ENCODE data around the gene PTBP3.

The PTBP3 gene

DNA sequence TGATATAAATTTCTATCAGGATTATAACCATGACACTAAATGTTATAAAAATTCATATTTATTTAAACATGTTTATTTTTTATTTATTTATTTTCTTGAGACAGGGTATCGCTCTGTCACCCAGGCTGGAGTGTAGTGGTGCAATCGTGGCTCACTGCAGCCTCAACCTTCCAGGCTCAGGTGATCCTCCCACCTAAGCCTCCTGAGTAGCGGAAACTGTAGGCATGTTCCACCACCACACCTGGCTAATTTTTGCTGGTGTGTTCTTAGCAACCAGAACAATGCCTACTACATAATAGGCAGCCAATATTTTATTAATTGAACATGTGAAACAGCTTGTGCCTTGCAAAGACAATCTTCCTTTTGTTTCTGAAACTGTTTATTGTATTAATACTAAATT is 6.5 kb upstream of the PTBP3 start:
- Mint-ChIP-seq H3K27ac (no peak overlapping the region), H3K27me3 (no peaks in the 10 kb centered on the region), H3K4me1 (ENCODE audit: low read depth) (peaks cover 1% of the 10 kb centered on the region), H3K4me3 (no peak overlapping the region), H3K9me3 (ENCODE audit: low read depth) (no peaks in the 10 kb centered on the region), H3K36me3 (no peaks in the 10 kb centered on the region)

DNA sequence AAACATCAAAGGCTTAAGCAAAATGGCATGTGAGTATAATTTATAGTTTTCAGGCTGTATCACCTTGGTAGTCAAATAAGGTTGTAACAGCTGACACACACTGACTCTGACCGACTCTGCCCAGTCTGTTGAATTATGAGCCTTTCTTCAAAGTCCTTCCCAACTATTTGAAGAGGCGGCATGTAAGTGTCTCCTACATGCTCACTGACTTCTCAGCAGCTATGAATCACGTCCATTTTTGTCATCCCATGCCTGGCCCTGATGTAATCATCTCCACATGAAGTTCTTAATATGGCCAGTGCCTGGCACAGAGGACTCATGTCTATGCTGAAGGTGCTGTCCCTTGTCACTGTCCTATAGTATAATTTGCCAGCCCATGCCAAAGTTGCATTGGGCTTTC is 5.1 kb upstream of the PTBP3 start:
- H3K4me3 Mint-ChIP-seq, result no peak overlapping the region
- no peaks in the 10 kb centered on the region for H3K27me3 Mint-ChIP-seq
- no peak overlapping the region for H3K27ac Mint-ChIP-seq
- H3K9me3 Mint-ChIP-seq (ENCODE audit: low read depth), result no peaks in the 10 kb centered on the region
- H3K36me3 Mint-ChIP-seq, result no peaks in the 10 kb centered on the region
- H3K4me1 Mint-ChIP-seq (ENCODE audit: low read depth), result peaks cover 10% of the 10 kb centered on the region

DNA sequence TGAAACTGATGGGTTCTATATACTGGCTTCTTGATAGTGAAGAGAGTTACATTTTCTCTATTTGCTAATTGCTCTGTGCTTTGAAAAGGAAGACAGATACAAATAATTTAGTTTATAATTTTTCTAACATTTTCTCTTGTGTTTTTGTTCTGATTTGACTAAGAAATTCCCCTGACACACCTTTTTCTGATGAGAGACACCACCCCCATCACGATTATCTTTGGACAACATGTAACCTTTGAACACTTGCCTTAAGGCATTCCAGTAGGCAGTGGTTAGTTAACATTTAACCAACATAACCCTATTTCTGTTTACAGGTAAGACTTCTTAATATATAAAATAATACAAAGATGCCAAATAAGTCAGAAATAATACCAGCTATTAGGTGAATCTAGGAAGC is 4.1 kb upstream of the PTBP3 start:
- Mint-ChIP-seq H3K9me3 (ENCODE audit: low read depth) (no peaks in the 10 kb centered on the region), H3K27ac (no peak overlapping the region), H3K4me1 (ENCODE audit: low read depth) (peaks cover 10% of the 10 kb centered on the region), H3K4me3 (no peak overlapping the region), H3K27me3 (no peaks in the 10 kb centered on the region), H3K36me3 (no peaks in the 10 kb centered on the region)

DNA sequence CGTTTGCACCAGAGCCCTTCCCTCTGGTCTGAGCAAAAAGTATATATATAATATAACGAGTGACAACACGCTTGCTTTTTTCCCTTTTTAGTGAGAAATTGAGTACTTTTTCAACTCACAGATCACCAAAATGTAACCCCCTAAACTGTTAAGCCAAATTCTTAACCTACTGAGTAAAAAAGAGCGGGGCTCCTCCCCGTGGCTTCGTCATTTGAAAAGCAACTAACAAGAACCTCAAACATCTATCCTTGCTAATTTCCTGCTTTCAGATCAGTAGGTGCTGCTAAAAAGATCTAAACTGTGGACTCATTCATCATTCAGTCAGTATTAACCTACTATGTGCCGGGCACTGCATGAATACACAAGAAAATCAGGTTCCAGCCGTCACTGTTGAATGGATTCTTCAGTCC is 1.0 kb upstream of the PTBP3 start:
- no peaks in the 10 kb centered on the region for H3K36me3 Mint-ChIP-seq
- H3K4me3 Mint-ChIP-seq, result peak overlapping the region; percentile 95
- peaks cover 35% of the 10 kb centered on the region for H3K4me1 Mint-ChIP-seq (ENCODE audit: low read depth)
- H3K27ac Mint-ChIP-seq, result peak overlapping the region; percentile 97
- no peaks in the 10 kb centered on the region for H3K9me3 Mint-ChIP-seq (ENCODE audit: low read depth)
- H3K27me3 Mint-ChIP-seq, result no peaks in the 10 kb centered on the region

DNA sequence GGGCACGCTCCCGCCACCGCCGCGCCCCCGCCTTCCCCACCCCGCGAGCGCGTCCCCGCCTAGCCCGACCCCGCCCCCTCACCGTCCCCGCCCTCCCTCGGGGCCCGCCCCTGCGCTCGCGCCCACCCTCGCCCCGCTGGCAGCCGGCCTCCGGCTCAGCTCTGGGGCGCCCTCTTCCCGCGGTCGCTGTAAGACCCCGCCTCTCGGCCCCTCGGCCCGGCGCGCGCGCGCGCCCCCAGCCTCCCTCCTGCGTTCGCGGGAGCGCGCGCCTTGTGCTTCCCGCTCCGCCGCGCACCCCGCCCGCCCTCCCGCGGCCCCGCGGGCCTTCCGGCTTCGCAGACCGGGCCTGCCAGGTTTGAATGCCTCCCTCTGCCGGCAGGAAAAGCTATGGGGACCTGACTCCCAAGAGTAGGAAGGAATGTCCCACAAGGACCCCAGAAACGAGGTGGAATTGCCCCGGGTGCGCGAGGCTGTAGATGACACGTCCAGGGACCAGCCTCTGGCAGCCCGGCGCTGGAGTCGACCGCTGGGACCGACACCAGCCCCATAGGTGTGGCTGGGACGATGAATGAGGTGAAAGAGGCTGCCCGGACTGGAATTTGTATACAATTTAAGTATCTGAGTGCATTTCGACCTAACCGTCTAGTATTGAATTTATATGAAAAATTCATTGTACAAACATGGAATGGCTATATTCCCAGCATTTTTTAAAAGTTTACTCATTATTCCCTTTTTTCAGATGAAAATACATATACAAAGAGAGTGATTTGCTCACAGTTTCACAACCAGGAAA is 416 bp upstream of the PTBP3 start:
- no peaks in the 10 kb centered on the region for H3K36me3 Mint-ChIP-seq
- no peaks in the 10 kb centered on the region for H3K9me3 Mint-ChIP-seq (ENCODE audit: low read depth)
- H3K4me1 Mint-ChIP-seq (ENCODE audit: low read depth), result peaks cover 37% of the 10 kb centered on the region
- peak overlapping the region; percentile 97 for H3K27ac Mint-ChIP-seq
- H3K27me3 Mint-ChIP-seq, result no peaks in the 10 kb centered on the region
- peak overlapping the region; percentile 95 for H3K4me3 Mint-ChIP-seq

DNA sequence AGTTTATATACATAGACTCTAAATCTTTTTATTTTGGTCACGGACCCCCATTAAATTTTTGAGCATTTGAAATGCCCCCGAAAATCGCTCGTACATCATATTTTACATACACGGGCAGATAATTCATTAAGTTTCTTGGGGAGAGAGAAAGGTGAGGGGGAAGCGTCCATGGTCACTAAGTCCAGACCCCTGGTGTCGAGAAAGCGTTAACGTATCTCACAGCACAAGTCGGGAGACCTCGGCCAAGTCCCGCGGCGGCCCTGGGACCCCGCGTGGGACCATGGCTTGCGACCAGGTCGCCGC is 794 bp downstream of the PTBP3 start:
- H3K27me3 Mint-ChIP-seq, result no peaks in the 10 kb centered on the region
- no peaks in the 10 kb centered on the region for H3K9me3 Mint-ChIP-seq (ENCODE audit: low read depth)
- H3K4me1 Mint-ChIP-seq (ENCODE audit: low read depth), result peaks cover 49% of the 10 kb centered on the region
- peak overlapping the region; percentile 97 for H3K27ac Mint-ChIP-seq
- no peaks in the 10 kb centered on the region for H3K36me3 Mint-ChIP-seq
- H3K4me3 Mint-ChIP-seq, result peak overlapping the region; percentile 98

DNA sequence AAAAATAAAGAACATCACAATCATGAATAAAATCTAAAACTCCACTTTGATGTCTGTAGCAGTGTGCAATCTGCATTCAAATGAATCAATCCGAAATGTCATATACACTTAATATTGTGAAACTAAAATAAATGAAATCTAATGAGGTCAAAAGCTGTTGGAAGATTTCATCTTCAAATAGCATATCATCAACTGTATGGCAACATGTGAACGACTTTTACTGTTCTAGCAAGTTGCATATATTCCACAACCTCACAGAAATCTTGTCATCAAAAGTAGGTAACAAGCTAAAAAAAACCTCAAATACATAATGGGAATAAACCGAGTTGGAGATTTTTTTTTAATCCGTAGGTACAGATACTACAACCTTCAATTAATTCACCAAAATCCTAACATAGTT is 1.2 kb downstream of the PTBP3 start:
- H3K27ac Mint-ChIP-seq, result peak overlapping the region; percentile 97
- no peaks in the 10 kb centered on the region for H3K27me3 Mint-ChIP-seq
- peak overlapping the region; percentile 98 for H3K4me3 Mint-ChIP-seq
- peaks cover 52% of the 10 kb centered on the region for H3K4me1 Mint-ChIP-seq (ENCODE audit: low read depth)
- no peaks in the 10 kb centered on the region for H3K9me3 Mint-ChIP-seq (ENCODE audit: low read depth)
- no peaks in the 10 kb centered on the region for H3K36me3 Mint-ChIP-seq

DNA sequence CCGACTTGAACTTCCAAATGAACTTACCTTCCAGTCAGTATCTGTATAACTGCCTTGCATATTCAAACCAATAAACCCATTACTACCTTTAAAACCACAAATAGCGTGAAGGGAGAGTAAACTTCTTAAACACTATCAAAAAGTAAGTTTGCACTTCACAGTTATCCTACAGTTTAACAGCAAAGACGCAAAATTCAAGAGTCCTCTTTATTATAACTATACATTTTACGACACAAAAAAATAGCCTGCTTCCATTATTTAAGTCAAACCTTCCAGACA is 1.8 kb downstream of the PTBP3 start:
- Mint-ChIP-seq H3K27ac (peak overlapping the region; percentile 97), H3K4me1 (ENCODE audit: low read depth) (peaks cover 56% of the 10 kb centered on the region), H3K4me3 (peak overlapping the region; percentile 98), H3K27me3 (no peaks in the 10 kb centered on the region), H3K9me3 (ENCODE audit: low read depth) (no peaks in the 10 kb centered on the region), H3K36me3 (no peaks in the 10 kb centered on the region)

DNA sequence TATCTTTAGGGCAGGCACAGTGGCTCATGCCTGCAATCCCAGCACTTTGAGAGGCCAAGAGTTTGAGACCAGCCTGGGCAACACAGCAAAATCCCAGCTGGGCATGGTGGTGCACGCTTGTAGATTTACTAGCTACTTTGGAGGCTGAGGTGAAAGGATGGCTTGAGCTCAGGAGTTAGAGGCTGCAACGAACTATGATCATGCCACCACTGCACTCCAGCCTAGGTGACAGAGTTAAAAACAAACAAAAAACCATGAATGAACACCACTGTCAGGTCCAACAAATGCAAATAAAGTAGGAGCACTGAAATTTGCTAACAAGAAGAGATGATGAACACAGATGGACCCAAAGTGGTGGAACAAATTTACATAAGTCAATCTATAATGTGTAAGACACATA is 4.9 kb downstream of the PTBP3 start:
- Mint-ChIP-seq H3K4me3 (peak overlapping the region; percentile 17), H3K4me1 (ENCODE audit: low read depth) (peaks cover 67% of the 10 kb centered on the region), H3K36me3 (peaks cover 13% of the 10 kb centered on the region), H3K27ac (peak overlapping the region; percentile 90), H3K27me3 (no peaks in the 10 kb centered on the region), H3K9me3 (ENCODE audit: low read depth) (peaks cover 5% of the 10 kb centered on the region)

DNA sequence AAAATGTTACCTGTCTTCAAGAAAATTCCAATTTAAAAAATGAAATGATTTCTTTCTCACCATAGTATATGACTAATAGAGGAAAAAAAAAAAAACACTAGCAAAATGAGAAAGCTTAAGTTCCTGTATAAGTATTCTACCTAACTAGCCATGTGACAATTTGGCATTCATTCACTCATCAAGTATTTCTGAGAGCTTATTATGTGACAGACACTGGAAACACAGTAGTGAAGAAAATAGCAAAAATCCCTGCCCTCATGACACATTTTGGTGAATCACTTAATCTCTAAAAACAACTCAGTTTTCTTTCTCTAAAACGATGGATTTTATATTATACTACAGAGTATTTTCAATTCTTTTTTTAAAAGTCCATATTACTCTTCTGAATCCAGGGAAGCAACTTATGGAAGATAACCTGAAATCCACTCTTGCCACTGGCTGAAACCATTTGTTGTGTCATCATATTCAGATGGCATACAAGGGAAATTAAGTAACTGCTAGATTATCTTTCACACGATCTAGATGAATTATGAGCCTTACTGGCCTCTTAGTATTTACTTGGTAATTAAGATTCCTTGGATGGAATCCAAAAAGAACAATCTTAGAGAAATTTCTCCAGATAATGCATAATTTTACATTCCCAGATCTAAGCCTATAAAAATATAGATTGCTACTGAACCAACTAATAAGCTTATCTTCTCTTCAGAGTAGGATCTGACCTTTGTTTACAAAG is 5.5 kb downstream of the PTBP3 start:
- H3K27me3 Mint-ChIP-seq, result no peaks in the 10 kb centered on the region
- peak overlapping the region; percentile 90 for H3K27ac Mint-ChIP-seq
- peaks cover 18% of the 10 kb centered on the region for H3K36me3 Mint-ChIP-seq
- peak overlapping the region; percentile 54 for H3K4me3 Mint-ChIP-seq
- peaks cover 72% of the 10 kb centered on the region for H3K4me1 Mint-ChIP-seq (ENCODE audit: low read depth)
- H3K9me3 Mint-ChIP-seq (ENCODE audit: low read depth), result peaks cover 9% of the 10 kb centered on the region

DNA sequence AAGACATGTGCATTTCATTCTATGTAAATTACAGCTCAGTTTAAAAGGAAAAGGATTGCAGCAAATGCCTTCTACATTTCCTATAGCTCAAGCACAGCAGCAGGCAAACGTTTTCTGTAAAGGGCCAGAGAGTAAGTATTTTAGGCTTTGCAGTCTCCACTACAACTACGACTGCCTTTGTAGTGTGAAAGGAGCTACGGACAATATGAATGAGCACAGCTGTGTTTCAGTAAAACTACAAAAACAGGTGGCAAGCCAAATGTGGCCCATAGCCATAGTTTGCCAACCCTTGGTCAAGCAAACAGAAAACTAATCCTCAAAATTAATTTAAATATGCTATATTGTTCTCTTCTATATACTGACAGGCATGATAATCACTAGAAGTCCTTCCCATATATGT is 7.2 kb downstream of the PTBP3 start:
- peaks cover 25% of the 10 kb centered on the region for H3K36me3 Mint-ChIP-seq
- H3K4me1 Mint-ChIP-seq (ENCODE audit: low read depth), result peaks cover 76% of the 10 kb centered on the region
- peak overlapping the region; percentile 12 for H3K27ac Mint-ChIP-seq
- no peaks in the 10 kb centered on the region for H3K27me3 Mint-ChIP-seq
- peaks cover 9% of the 10 kb centered on the region for H3K9me3 Mint-ChIP-seq (ENCODE audit: low read depth)
- peak overlapping the region; percentile 3 for H3K4me3 Mint-ChIP-seq

DNA sequence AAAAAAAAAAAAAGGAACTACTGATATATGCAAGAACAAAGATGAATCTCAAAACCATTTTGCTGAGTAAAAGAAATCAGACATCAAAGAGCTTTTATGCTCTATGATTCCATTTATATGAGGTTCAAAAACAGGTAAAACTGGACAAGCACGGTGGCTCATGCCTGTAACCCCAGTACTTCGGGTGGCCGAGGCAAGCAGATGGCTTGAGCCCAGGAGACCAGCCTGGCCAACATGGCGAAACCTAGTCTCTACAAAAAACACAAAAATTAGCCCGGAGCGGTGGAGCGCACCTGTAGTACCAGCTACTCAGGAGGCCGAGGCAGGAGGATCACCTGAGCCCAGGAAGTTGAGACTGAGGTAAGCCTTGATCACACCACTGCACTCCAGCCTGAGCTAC is 7.8 kb downstream of the PTBP3 start:
- Mint-ChIP-seq H3K36me3 (peaks cover 25% of the 10 kb centered on the region), H3K27me3 (no peaks in the 10 kb centered on the region), H3K4me1 (ENCODE audit: low read depth) (peaks cover 73% of the 10 kb centered on the region), H3K27ac (peak overlapping the region; percentile 66), H3K4me3 (peak overlapping the region; percentile 7), H3K9me3 (ENCODE audit: low read depth) (peaks cover 9% of the 10 kb centered on the region)

DNA sequence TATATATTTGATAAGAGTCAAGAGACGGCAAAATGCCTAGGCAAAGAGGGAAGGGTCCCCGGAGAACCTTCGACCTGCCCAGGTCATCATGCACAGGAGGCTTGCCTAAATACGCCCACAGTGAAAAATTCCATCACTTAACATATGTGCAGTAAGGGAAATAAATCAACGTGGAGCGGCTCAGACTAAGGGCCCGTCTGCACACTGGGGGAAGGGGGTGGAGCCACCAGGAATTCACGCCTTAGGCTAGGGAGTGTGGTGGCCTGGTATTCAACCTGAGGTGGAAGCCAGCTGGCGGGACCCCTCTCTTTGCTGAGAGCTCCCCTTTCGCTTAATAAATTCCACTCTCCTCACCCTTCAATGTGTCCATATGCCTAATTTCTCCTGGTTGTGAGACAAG is 8.3 kb downstream of the PTBP3 start:
- peaks cover 70% of the 10 kb centered on the region for H3K4me1 Mint-ChIP-seq (ENCODE audit: low read depth)
- H3K27ac Mint-ChIP-seq, result no peak overlapping the region
- H3K36me3 Mint-ChIP-seq, result peaks cover 25% of the 10 kb centered on the region
- no peaks in the 10 kb centered on the region for H3K27me3 Mint-ChIP-seq
- H3K4me3 Mint-ChIP-seq, result no peak overlapping the region
- H3K9me3 Mint-ChIP-seq (ENCODE audit: low read depth), result peaks cover 9% of the 10 kb centered on the region

DNA sequence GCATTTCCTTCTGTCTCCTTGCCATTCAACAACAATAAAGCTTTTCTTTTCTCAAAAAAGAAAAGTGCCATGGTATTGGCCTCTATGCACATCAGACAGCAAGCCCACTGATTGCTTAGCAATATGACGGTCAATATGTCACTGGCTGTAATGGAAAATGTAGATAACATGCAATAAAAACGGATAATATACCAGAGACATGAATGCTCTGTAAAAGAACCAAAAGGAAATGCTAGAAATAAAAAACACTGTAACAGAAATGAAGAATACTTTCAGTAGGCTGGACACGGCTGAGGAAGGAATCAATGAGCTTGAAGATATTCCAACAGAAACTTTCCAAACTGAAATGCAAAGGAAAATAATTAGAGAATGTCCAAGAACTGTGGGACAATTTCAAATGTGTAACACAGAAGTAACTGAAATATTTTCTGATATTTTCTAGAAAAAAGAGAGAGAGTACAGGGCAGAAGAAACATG is 10.0 kb downstream of the PTBP3 start:
- Mint-ChIP-seq H3K4me1 (ENCODE audit: low read depth) (peaks cover 68% of the 10 kb centered on the region), H3K4me3 (no peak overlapping the region), H3K36me3 (peaks cover 28% of the 10 kb centered on the region), H3K27me3 (no peaks in the 10 kb centered on the region), H3K9me3 (ENCODE audit: low read depth) (peaks cover 9% of the 10 kb centered on the region), H3K27ac (no peak overlapping the region)

DNA sequence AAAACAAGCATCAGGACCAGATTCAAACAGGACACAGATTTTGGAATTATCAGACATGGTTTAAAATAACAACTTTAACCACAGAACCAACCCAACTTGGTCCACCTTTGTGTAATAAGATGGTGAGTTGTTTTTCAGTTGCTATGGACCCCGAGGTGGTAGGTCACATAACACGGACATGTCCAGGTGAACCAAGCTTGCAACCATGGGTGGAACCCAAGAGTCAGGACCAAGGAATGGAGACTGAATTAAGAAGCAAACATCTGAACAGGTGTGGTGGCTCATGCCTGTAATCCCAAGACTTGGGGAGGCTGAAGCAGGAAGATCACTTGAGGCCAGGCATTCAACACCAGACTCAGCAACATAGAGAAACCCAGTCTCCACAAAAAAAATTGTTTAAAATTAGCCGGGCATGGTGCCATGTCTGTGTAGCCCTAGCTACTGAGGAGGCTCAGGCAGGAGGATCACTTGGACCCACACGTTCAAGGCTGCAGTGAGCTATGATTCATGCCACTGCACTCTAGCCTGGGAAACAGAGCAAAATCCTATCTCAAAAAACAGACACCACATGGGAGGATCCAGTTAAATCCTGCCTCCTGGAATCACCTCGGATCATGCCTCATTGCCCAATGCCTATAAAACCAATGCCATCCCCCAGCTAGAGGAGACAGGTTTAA is 10.6 kb downstream of the PTBP3 start:
- H3K4me1 Mint-ChIP-seq (ENCODE audit: low read depth), result peaks cover 67% of the 10 kb centered on the region
- no peak overlapping the region for H3K27ac Mint-ChIP-seq
- H3K36me3 Mint-ChIP-seq, result peaks cover 28% of the 10 kb centered on the region

More for the DNA sequence above, 10.6 kb downstream of the PTBP3 start:
- H3K9me3 Mint-ChIP-seq (ENCODE audit: low read depth), result peaks cover 9% of the 10 kb centered on the region
- no peaks in the 10 kb centered on the region for H3K27me3 Mint-ChIP-seq
- H3K4me3 Mint-ChIP-seq, result peak overlapping the region; percentile 20
